MM.1S (cell line): Measurements from ENCODE around the gene CD53.
A peak's percentile ranks its signal among the peaks of the same experiment; 100 is the strongest.

Experiments used
- DNase-seq: peaks from one replicate; pipeline ENCODE4 v3.0.0-alpha.2; 2015
- H2AFZ ChIP-seq: fragments of 300-600 bp; sonication (generic); 2 replicates; pipeline ENCODE4 v1.6.0; 2016; ENCODE audit warnings: antibody characterized with exemption, low read length
- H3F3A ChIP-seq: fragments of 300-600 bp; sonication (generic); 2 replicates; pipeline ENCODE4 v1.6.1; 2016; ENCODE audit warnings: mild to moderate bottlenecking, antibody characterized with exemption, low read length, moderate library complexity, mixed read lengths; ENCODE audit not compliant: insufficient read depth
- H3K27ac ChIP-seq: fragments of 300-600 bp; sonication (generic); 2 replicates; pipeline ENCODE4 v1.5.1; 2016; ENCODE audit warnings: mild to moderate bottlenecking, low read length
- H3K27me3 ChIP-seq: fragments of 300-600 bp; sonication (generic); replicated peaks from 2 replicates; pipeline ENCODE4 v1.6.0; 2016; ENCODE audit warnings: low read length; ENCODE audit not compliant: insufficient read depth
- H3K36me3 ChIP-seq: fragments of 300-600 bp; sonication (generic); replicated peaks from 2 replicates; pipeline ENCODE4 v1.6.1; 2016; ENCODE audit warnings: mild to moderate bottlenecking, low read length, mixed read lengths; ENCODE audit not compliant: insufficient read depth
- H3K4me1 ChIP-seq: fragments of 300-600 bp; sonication (generic); 2 replicates; pipeline ENCODE4 v1.6.1; 2016; ENCODE audit warnings: low read length, mixed read lengths
- H3K4me2 ChIP-seq: fragments of 300-600 bp; sonication (generic); 2 replicates; pipeline ENCODE4 v1.6.0; 2016; ENCODE audit warnings: low read depth, low read length
- H3K4me3 ChIP-seq: fragments of 300-600 bp; sonication (generic); 2 replicates; pipeline ENCODE4 v1.5.1; 2016; ENCODE audit warnings: low read length, mixed read lengths
- H3K79me2 ChIP-seq: fragments of 300-600 bp; sonication (generic); 2 replicates; pipeline ENCODE4 v1.6.1; 2016; ENCODE audit warnings: mixed run types, low read length, mixed read lengths
- H3K9ac ChIP-seq: fragments of 300-600 bp; sonication (generic); 2 replicates; pipeline ENCODE4 v1.6.1; 2016; ENCODE audit warnings: low read length, mixed read lengths
- H3K9me2 ChIP-seq: fragments of 300-600 bp; sonication (generic); replicated peaks from 2 replicates; pipeline ENCODE4 v1.6.1; 2016; ENCODE audit warnings: mild to moderate bottlenecking, low read length, mixed read lengths; ENCODE audit not compliant: insufficient read depth
- H3K9me3 ChIP-seq: fragments of 300-600 bp; sonication (generic); replicated peaks from 2 replicates; pipeline ENCODE4 v1.6.1; 2016; ENCODE audit warnings: mild to moderate bottlenecking, low read length, mixed read lengths; ENCODE audit not compliant: insufficient read depth
- H4K20me1 ChIP-seq: fragments of 300-600 bp; sonication (generic); 2 replicates; pipeline ENCODE4 v1.6.1; 2016; ENCODE audit warnings: mild to moderate bottlenecking, low read length, moderate library complexity, mixed read lengths; ENCODE audit not compliant: insufficient read depth
- CTCF ChIP-seq: fragments of 300-600 bp; sonication (generic); IDR thresholded peaks from 2 replicates; pipeline ENCODE4 v1.5.1; 2016; ENCODE audit warnings: antibody characterized with exemption, low read length, mixed read lengths
- EZH2 ChIP-seq: fragments of 300-600 bp; sonication (generic); optimal IDR thresholded peaks from 2 replicates; pipeline ENCODE3; 2017; ENCODE audit warnings: low read depth, mild to moderate bottlenecking, antibody characterized with exemption, low read length, mixed read lengths
- EZH2phosphoT487 ChIP-seq: fragments of 300-600 bp; sonication (generic); IDR thresholded peaks from 2 replicates; pipeline ENCODE4 v1.6.1; 2018; ENCODE audit warnings: antibody characterized with exemption, low read length

CD53 gene

GRCh38 chr1:110864287-110864686 is 8.7 kb upstream of the CD53 start:
- DNase-seq = no peak
- no peak overlapping the region for H3K4me2 ChIP-seq
- H2AFZ ChIP-seq = no peak overlapping the region
- H3K9me3 ChIP-seq = no peaks in the 10 kb centered on the region
- no peak overlapping the region for H3K9ac ChIP-seq
- no peaks in the 10 kb centered on the region for H4K20me1 ChIP-seq
- H3K9me2 ChIP-seq = no peaks in the 10 kb centered on the region
- H3K4me3 ChIP-seq = no peak overlapping the region
- H3K36me3 ChIP-seq = no peaks in the 10 kb centered on the region
- H3K27ac ChIP-seq = no peak overlapping the region
- no peaks in the 10 kb centered on the region for H3K4me1 ChIP-seq
- H3K27me3 ChIP-seq = no peaks in the 10 kb centered on the region
- TF ChIP-seq EZH2 = no peak
- TF ChIP-seq EZH2phosphoT487 = no peak
- TF ChIP-seq CTCF = no peak
- no peaks in the 10 kb centered on the region for H3F3A ChIP-seq
- H3K79me2 ChIP-seq = no peaks in the 10 kb centered on the region

GRCh38 chr1:110870721-110871388 is 2.1 kb upstream of the CD53 start:
- Histone ChIP-seq H3K9ac (no peak overlapping the region; the same call in 1 of the 2 replicates), H3K36me3 (no peaks in the 10 kb centered on the region), H3K4me1 (peaks cover 11% of the 10 kb centered on the region), H3K27me3 (no peaks in the 10 kb centered on the region), H3K9me2 (no peaks in the 10 kb centered on the region), H2AFZ (0 out of 2 replicates have a peak overlapping the region, but pooled peaks have one; percentile 24), H3F3A (peaks cover 37% of the 10 kb centered on the region), H3K4me2 (peak overlapping the region; percentile 94; the same call in 1 of the 2 replicates), H3K79me2 (peaks cover 32% of the 10 kb centered on the region), H3K4me3 (peak overlapping the region; percentile 53), H3K27ac (peak overlapping the region; percentile 86; the same call in 1 of the 2 replicates), H4K20me1 (no peaks in the 10 kb centered on the region), H3K9me3 (no peaks in the 10 kb centered on the region)
- no peak for DNase-seq
- no peak for TF ChIP-seq EZH2phosphoT487
- no peak for TF ChIP-seq EZH2
- TF ChIP-seq CTCF = no peak

- Histone ChIP-seq H4K20me1 (no peaks in the 10 kb centered on the region), H2AFZ (no peak overlapping the region), H3K27me3 (no peaks in the 10 kb centered on the region), H3K9ac (peak overlapping the region; percentile 73), H3K27ac (peak overlapping the region; percentile 86), H3K9me2 (no peaks in the 10 kb centered on the region), H3K9me3 (no peaks in the 10 kb centered on the region), H3K79me2 (peaks cover 47% of the 10 kb centered on the region), H3K36me3 (no peaks in the 10 kb centered on the region; the same call in 1 of the 2 replicates), H3F3A (peaks cover 38% of the 10 kb centered on the region), H3K4me1 (peaks cover 16% of the 10 kb centered on the region), H3K4me2 (peak overlapping the region; percentile 94), H3K4me3 (peak overlapping the region; percentile 87)
- TF ChIP-seq EZH2phosphoT487 = no peak
- no peak for TF ChIP-seq EZH2
- no peak for TF ChIP-seq CTCF
- DNase-seq = no peak
Observed at GRCh38 chr1:110872366-110872744, 593 bp upstream of the CD53 start.
